GM23338 (cell line): ENCODE measurements around the gene ZNF385B. TPM values are rescaled to one million over a fixed set of nuclear protein-coding genes. Genes with fewer than 3 reads are reported as not detected.

Experiments
- ATAC-seq: fragments of 200-7000 bp; cut with Tn5 transposase; 3 replicates; pipeline ENCODE4 v1.9.1; 2020
- DNase-seq: peaks from one replicate; pipeline ENCODE4 v3.0.0-alpha.2; 2015; ENCODE audit warnings: low spot score
- H2AFZ ChIP-seq: fragments of 200-600 bp; sonication (generic); 2 replicates; pipeline ENCODE4 v1.8.0; 2016; ENCODE audit warnings: antibody characterized with exemption, mild to moderate bottlenecking, moderate library complexity
- H3F3A ChIP-seq: fragments of 200-600 bp; sonication (generic); replicated peaks from 2 replicates; pipeline ENCODE4 v1.8.0; 2017; ENCODE audit warnings: antibody characterized with exemption, mixed run types, low read depth
- H3K27ac ChIP-seq: fragments of 200-600 bp; sonication (generic); 2 replicates; pipeline ENCODE4 v1.6.1; 2016; ENCODE audit warnings: low read depth
- H3K27me3 ChIP-seq: fragments of 200-600 bp; sonication (generic); 2 replicates; pipeline ENCODE4 v1.8.0; 2016; ENCODE audit warnings: mild to moderate bottlenecking, mixed run types, moderate library complexity; ENCODE audit not compliant: insufficient read depth
- H3K36me3 ChIP-seq: fragments of 200-600 bp; sonication (generic); 2 replicates; pipeline ENCODE4 v1.8.0; 2016; ENCODE audit warnings: mild to moderate bottlenecking; ENCODE audit not compliant: insufficient read depth
- H3K4me1 ChIP-seq: fragments of 200-600 bp; sonication (generic); 2 replicates; pipeline ENCODE4 v1.8.0; 2016; ENCODE audit warnings: mild to moderate bottlenecking, moderate library complexity; ENCODE audit not compliant: insufficient read depth
- H3K4me2 ChIP-seq: fragments of 200-600 bp; sonication (generic); 2 replicates; pipeline ENCODE4 v1.7.1; 2017; ENCODE audit warnings: mixed run types
- H3K4me3 ChIP-seq: fragments of 200-600 bp; sonication (generic); 2 replicates; pipeline ENCODE4 v1.6.1; 2016; ENCODE audit warnings: mixed run types
- H3K79me2 ChIP-seq: fragments of 200-600 bp; sonication (generic); replicated peaks from 2 replicates; pipeline ENCODE4 v1.8.0; 2017; ENCODE audit warnings: mild to moderate bottlenecking; ENCODE audit not compliant: insufficient read depth
- H3K9me2 ChIP-seq: fragments of 200-600 bp; sonication (generic); 2 replicates; pipeline ENCODE4 v1.8.0; 2017; ENCODE audit not compliant: insufficient read depth
- H4K20me1 ChIP-seq: fragments of 200-600 bp; sonication (generic); replicated peaks from 2 replicates; pipeline ENCODE4 v1.8.0; 2017; ENCODE audit warnings: mild to moderate bottlenecking; ENCODE audit not compliant: insufficient read depth
- H3K27ac Mint-ChIP-seq: 2 replicates; pipeline ENCODE4 v1.8.0; 2020; ENCODE audit warnings: inconsistent platforms, mild to moderate bottlenecking, moderate library complexity, mixed read lengths
- H3K27me3 Mint-ChIP-seq: 3 replicates; pipeline ENCODE4 v1.8.0; 2022; ENCODE audit warnings: low read depth, mild to moderate bottlenecking, moderate library complexity, mixed read lengths, inconsistent platforms; ENCODE audit not compliant: insufficient read depth, poor library complexity
- H3K36me3 Mint-ChIP-seq: 3 replicates; pipeline ENCODE4 v1.8.0; 2021; ENCODE audit warnings: low read depth, mild to moderate bottlenecking, inconsistent platforms, moderate library complexity, mixed read lengths
- H3K4me1 Mint-ChIP-seq: 3 replicates; pipeline ENCODE4 v1.8.0; 2020; ENCODE audit warnings: mild to moderate bottlenecking, inconsistent platforms, mixed read lengths
- H3K4me3 Mint-ChIP-seq: 3 replicates; pipeline ENCODE4 v1.8.0; 2021; ENCODE audit warnings: moderate library complexity, mild to moderate bottlenecking, inconsistent platforms, mixed read lengths
- H3K9me3 Mint-ChIP-seq: 3 replicates; pipeline ENCODE4 v1.8.0; 2020; ENCODE audit warnings: moderate library complexity, mild to moderate bottlenecking, inconsistent platforms, mixed read lengths
- CTCF ChIP-seq, 2 experiments: fragments of 200-600 bp in 1 of 2; sonication (generic) in 1 of 2; conservative IDR thresholded peaks; 2 replicates each; pipeline versions ENCODE4 v1.5.1 to v1.6.1; 2016 to 2017; ENCODE audit warnings: antibody characterized with exemption in 2 of 2, low read depth in 2 of 2, mild to moderate bottlenecking in 2 of 2, moderate library complexity in 1 of 2
- REST ChIP-seq: IDR thresholded peaks from one replicate; pipeline ENCODE4 v1.6.1; 2018; ENCODE audit warnings: antibody characterized with exemption; ENCODE audit not compliant: unreplicated experiment
- ZNF114 ChIP-seq: fragments of 250-450 bp; sonication (Bioruptor Pico); IDR thresholded peaks from 2 replicates; pipeline ENCODE4 v1.5.0; 2020; ENCODE audit warnings: mild to moderate bottlenecking, moderate library complexity
- ZNF331 ChIP-seq: fragments of 250-450 bp; sonication (Bioruptor Pico); IDR thresholded peaks from 2 replicates; pipeline ENCODE4 v1.5.0; 2020; ENCODE audit warnings: low read depth, mild to moderate bottlenecking, moderate library complexity
- ZNF462 ChIP-seq: fragments of 250-450 bp; sonication (Bioruptor Pico); IDR thresholded peaks from 2 replicates; pipeline ENCODE4 v1.5.0; 2020; ENCODE audit warnings: mild to moderate bottlenecking, moderate library complexity
- polyA plus RNA-seq: library from polyadenylated mRNA; unstranded; fragments of >200 nt; fragmentation: Nextera tagmentation; extraction: Ambion mirVana; gene quantifications from 2 replicates; pipeline ENCODE4 v1.2.1, GENCODE V29; 2016
- total RNA-seq: library from RNA; depleted of rRNA; stranded (reverse); fragments of >200 nt; shearing (Covaris generic); gene quantifications from 2 replicates; pipeline ENCODE4 v1.2.3, GENCODE V29; 2014

ZNF385B gene
- total and polyA plus RNA-seq, 2 experiments from 2014 or later = 1.5 to 4.6 TPM

GRCh38 chr2:179685146-179685545 is 176.3 kb downstream of the ZNF385B start:
- H3K9me2 ChIP-seq = 0 out of 2 replicates have a peak, but pooled peaks cover 7% of the 10 kb centered on the region
- Mint-ChIP-seq H3K27ac (no peak overlapping the region), H3K4me3 (no peak overlapping the region), H3K4me1 (no peaks in the 10 kb centered on the region), H3K9me3 (peaks cover 7% of the 10 kb centered on the region; the same call in 2 of the 3 replicates), H3K36me3 (no peaks in the 10 kb centered on the region; the same call in 2 of the 3 replicates), H3K27me3 (peaks cover 1% of the 10 kb centered on the region)
- no peaks in the 10 kb centered on the region for H3K27me3 ChIP-seq
- H4K20me1 ChIP-seq = no peaks in the 10 kb centered on the region
- no peaks in the 10 kb centered on the region for H3F3A ChIP-seq
- no peak overlapping the region for H2AFZ ChIP-seq
- H3K4me2 ChIP-seq = no peak overlapping the region
- no peaks in the 10 kb centered on the region for H3K79me2 ChIP-seq
- TF ChIP-seq ZNF114 (CRISPR knock-in tag) = no peak
- no peak for TF ChIP-seq CTCF (conservative IDR thresholded peaks at IDR 0.05; ENCODE audit: low read depth in 2 of 2)
- TF ChIP-seq ZNF462 (CRISPR knock-in tag) = no peak
- TF ChIP-seq REST = no peak
- no peak for TF ChIP-seq ZNF331 (CRISPR knock-in tag)
- no peaks in the 10 kb centered on the region for H3K36me3 ChIP-seq
- no peak for DNase-seq
- H3K4me3 ChIP-seq = no peak overlapping the region
- no peak overlapping the region for H3K27ac ChIP-seq
- no peaks in the 10 kb centered on the region for H3K4me1 ChIP-seq
- no peak for ATAC-seq
